C4-2B (cell line): Measurements from ENCODE around the gene ZBED4.

Source experiments
- CTCF ChIP-seq: fragments of 450-650 bp; conservative IDR thresholded peaks from 2 replicates; pipeline ENCODE4 v1.5.1; 2017; ENCODE audit warnings: mild to moderate bottlenecking
- ZFX ChIP-seq: fragments of 450-650 bp; IDR thresholded peaks from 2 replicates; pipeline ENCODE4 v1.6.1; 2017

- TF ChIP-seq CTCF (no peak), ZFX (no peak)
Measured at GRCh38 chr22:49915610-49916009, 62.0 kb downstream of the ZBED4 start.
